Measurements from ENCODE around the gene COBLL1.
"Not testable (repeated sequence)": the region's sequence is repeated elsewhere in the genome, so short reads cannot be mapped to it uniquely, and the experiment has no call there.

The COBLL1 gene, protein sequence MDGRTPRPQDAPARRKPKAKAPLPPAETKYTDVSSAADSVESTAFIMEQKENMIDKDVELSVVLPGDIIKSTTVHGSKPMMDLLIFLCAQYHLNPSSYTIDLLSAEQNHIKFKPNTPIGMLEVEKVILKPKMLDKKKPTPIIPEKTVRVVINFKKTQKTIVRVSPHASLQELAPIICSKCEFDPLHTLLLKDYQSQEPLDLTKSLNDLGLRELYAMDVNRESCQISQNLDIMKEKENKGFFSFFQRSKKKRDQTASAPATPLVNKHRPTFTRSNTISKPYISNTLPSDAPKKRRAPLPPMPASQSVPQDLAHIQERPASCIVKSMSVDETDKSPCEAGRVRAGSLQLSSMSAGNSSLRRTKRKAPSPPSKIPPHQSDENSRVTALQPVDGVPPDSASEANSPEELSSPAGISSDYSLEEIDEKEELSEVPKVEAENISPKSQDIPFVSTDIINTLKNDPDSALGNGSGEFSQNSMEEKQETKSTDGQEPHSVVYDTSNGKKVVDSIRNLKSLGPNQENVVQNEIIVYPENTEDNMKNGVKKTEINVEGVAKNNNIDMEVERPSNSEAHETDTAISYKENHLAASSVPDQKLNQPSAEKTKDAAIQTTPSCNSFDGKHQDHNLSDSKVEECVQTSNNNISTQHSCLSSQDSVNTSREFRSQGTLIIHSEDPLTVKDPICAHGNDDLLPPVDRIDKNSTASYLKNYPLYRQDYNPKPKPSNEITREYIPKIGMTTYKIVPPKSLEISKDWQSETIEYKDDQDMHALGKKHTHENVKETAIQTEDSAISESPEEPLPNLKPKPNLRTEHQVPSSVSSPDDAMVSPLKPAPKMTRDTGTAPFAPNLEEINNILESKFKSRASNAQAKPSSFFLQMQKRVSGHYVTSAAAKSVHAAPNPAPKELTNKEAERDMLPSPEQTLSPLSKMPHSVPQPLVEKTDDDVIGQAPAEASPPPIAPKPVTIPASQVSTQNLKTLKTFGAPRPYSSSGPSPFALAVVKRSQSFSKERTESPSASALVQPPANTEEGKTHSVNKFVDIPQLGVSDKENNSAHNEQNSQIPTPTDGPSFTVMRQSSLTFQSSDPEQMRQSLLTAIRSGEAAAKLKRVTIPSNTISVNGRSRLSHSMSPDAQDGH

DNA sequence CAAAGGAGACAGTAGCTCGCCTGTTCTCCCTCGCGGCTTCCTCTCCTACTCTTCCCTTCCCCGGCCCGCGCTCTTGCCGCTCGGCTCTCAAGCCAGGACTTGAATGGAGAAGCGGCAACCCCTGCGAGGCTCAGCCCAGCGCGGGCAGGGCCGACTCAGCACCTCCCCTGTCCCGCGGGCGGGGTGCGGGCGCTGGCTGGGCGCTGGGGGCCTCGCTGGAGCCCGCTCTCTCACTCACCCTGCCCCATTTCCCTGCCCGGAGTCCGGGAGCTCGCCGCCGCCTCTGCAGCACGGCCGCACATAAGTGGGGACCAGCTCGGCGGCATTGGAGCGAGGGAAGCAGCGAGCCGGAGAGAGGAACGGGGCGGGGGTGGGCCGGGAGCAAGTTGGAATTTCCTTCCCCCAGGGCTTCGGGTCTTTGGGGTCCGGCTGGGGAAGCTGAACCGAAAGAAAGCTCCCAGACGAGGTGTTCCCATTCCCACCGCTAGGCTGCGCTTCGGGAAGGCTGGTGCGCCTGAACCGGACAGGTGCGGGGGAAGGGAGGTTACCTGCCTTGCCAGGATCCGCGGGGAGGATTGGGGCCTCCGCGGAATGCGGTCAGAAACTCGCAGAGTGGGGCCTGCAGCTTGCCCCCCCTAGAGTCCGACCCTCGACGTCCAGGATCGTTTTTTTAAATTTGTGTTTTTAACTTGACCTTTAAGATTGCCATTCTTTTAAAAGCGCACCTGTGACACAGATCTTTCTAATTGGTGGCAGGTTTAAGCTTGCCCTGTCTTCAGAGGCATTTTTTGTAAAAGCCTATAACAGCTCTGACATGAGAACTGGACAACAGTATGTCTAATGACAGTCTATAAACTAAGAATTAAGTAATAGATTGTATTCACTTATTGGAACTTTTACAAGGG lies at the start of gene COBLL1:
Gene COBLL1 (minus strand): TSS at position 105 of the 905 bp plus-strand sequence. CDS start 627 bp downstream, outside the sequence.
- no peak for DNase-seq (ENCODE audit: low read depth)

DNA sequence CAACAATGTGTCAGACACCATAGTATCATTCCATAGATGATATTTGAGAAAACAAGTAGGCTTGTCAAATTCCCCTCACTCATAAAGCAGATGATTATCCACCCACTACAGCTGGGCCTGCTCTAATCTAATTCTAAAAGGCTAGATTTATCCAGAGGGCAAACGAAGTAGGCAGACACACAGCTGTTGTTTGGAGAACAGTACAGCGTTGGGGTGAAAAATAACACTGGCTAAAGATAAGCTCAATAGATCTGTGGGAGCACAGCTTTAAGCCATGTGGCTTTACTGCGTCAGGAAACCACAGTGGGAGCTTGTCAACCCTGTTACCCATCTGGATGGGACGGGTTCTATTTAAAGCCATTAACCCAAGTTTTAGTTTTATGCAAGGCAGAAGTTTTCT lies 48.9 kb upstream of the COBLL1 start:
- DNase-seq (ENCODE audit: low read depth), result no peak

DNA sequence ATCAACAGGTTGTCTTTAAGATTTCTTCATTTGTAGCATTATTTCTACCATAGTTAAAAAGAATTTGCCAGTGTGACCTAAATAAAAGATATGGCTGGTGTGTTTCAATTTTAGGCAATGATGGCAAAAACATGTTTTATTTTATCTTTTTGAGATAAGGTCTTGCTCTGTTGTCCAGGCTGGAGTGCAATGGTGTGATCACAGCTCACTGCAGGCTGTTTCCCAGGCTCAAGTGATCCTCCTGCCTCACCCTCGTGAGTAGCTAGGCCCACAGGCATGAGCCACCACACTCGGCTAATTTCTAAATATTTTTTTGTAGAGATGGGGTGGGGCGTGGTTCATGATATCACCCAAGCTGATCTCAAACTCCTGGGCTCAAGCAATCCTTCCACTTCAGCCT lies 47.0 kb upstream of the COBLL1 start:
- DNase-seq (ENCODE audit: low read depth), result no peak

DNA sequence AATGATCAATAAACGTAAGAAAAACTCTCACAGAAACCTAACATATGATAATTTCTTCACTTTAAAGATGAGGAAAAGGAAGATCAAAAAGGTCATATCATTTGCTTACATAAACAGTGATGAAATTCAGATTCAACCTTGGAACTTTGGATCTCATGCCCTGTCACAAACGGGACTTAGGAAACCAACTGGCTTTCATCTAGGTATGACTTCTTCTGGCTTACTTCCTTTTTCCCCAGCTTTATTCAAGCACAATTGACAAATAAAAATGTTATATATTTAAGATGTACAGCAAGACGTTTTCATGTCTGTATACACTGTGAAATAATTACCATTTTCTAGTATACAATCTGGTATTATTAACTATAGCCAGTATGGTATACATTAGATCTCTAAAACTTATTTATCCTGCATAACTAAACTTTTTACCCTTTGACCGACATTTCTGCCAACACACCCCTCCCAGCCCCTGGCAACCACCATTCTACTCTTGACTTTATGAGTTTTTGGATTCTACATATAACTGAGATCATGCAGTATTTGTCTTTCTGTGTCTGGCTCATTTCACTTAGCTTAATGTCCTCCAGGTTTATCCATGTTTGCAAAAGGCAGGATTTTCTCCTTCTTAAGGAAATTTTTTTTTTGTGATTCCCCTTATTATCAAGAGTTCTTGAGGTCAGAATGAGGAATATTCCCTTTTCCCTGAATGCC lies 46.0 kb upstream of the COBLL1 start:
- no peak for DNase-seq (ENCODE audit: low read depth)

DNA sequence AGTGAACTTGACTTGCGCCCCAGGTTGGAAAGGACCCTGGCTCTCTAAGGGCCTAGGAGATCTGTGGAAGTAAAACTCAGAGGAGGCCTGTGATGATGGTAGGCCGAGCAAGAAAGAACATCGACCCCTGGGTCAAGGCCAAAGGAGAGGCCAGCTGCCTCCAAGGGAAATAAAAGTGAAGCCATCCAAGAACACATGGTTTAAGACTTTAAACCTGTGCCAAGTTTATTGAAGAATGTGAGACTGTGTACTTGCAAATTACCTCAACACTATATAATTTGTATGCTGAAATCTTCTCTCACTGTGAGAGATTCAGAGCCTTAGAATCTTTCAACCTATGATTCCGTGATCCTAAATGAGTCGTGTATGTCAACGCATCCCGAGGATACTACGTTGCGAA lies 40.7 kb upstream of the COBLL1 start:
- DNase-seq (ENCODE audit: low read depth), result no peak

DNA sequence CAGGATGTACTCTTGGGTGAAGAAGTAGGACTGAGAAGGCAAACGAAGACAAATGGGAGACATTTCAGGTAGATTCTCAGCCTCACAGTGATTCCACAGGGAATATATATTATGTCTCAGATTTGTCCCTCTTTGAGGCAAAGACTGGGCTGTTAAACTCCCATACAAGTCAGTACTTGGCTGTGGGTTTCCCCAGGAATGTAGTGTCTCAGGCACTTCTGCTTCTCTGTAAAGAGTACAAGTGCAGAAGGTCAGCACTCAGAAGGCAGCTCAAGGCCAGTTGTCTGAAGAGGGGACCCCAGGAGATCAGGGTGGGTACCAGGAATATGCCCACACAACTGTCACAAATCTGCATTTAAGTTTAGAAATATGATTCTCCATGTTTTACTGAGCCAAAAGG lies 39.9 kb upstream of the COBLL1 start:
- DNase-seq (ENCODE audit: low read depth), result no peak

DNA sequence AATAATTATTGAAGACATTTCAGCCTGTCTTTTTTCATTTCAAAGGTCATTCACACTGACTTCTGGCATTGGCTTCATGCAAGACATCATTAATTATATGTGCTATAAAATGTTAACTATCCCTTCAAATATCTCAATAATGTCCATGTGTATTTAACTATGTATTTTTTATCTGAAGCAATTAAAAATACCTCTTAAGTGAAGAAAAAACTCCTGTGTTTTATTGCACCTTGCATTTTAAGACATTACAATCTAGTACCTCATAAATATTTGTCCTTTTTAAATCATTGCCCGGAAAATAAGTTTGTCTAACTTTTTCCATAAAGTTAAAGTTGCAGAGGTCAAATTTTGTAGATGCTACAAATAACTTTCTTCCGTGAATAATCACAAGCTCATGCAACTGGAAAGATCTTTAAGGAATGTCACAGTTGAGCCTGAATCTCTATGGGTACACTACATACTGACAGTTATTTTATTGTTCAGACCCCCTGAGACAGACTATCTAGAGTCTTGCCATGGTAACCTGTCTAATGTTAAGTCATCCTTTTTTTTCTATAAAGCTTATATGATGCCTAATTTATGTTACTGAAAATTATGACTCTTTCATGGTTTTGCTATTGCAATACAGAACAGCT lies 38.4 kb upstream of the COBLL1 start:
- no peak for DNase-seq (ENCODE audit: low read depth)

DNA sequence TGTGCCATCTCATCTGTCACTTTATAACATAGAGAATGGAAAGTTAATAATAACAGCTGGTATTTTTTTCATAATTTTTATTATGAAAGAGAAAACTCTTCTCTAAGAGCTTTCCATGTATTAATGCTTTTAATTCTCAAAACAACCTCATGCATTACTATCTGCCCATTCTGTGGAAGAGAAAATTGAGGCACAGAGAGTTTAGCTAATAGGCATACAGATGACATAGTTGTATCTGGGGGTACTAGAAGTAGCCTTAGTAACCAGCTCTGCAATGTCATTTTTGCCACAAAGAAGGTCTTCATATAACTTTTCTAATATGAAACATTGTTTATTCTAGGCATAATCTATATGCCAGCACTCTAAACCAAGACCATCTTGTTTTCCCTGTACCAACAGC lies 36.3 kb upstream of the COBLL1 start:
- no peak for DNase-seq (ENCODE audit: low read depth)

DNA sequence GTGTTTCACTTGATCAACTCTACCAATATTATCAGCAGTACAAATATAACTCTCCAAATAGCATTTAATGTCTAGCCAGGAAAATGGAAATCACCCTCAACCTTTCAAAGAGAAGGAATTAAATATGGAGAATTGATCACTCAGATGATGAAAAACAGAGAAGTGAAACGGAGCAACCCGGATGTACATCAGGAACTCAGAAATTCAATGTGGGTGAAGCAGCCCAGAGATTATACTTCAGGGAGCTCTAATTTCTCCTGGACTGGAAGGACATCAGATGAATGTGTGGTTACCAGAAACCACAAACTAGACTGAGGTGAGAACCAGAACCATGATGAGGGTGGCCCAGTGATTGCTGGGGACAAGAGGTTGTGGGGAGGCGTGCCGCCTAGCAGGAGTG lies 35.5 kb upstream of the COBLL1 start:
- DNase-seq (ENCODE audit: low read depth), result no peak

DNA sequence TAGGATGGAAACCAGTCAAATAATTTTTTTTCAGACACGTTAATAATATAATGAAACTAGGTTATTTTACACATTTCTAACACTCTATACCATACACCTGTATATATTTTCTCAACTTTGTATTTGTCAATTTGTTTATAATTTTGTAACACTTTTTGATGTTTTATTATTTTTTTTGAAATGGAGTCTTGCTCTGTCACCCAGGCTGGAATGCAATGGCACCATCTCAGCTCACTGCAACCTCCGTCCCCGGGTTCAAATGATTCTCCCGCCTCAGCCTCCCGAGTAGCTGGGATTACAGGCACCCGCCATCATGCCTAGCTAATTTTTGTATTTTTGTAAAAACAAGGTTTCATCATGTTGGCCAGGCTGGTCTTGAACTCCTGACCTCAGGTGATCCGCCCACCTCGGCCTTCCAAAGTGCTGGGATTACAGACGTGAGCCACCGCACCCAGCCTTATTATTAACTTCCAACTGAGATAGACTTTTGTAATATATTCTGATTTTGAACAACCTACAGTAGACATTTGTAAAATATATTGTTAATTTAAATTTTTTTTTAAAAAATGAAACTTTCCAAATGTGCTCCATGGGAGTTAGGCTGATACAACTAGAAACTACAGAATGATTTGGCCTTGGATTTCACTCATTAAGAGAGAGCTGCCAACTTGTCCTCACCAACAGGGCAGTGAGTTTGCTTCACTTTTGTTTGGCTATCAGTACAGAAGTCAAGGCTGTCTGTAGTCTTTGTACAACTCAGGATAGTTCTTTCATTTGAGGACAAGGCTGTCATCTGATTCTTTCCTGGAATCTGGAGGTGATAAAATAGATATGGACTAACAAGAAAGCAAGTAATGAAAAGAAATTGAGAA lies 33.9 kb upstream of the COBLL1 start:
- no peak for DNase-seq (ENCODE audit: low read depth)

DNA sequence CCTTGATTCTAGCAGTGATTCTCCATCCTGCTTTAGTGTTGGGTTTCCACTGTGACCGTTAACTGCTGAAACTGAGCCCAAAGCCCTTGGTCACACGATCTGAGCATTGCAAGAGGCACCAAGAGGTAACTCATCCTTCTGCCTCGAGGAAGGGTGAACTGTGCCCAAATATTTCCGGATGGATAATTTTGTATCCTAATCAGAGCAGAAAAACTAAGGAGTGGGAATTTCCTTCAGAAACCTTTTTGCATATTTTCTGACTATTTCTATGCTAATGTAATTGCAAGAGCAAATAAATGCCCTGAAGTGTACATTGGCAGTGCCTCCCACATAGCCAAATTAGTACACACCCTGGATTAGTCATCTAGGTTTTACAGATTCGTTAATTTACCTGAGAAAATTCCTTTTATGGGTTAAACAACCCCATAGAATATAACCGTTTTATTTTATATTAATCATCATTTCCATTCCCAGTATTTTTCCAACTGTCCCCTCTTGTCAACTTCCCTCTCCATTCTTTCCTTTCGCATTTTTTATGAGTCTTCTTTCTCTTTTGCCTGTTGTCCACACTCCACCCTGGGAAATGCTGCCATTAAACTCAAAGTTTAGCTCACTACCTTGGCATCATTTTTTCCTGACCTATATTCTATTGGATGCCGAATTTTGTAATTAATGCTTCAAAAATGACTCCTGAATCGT lies 31.7 kb upstream of the COBLL1 start:
- DNase-seq (ENCODE audit: low read depth), result no peak

DNA sequence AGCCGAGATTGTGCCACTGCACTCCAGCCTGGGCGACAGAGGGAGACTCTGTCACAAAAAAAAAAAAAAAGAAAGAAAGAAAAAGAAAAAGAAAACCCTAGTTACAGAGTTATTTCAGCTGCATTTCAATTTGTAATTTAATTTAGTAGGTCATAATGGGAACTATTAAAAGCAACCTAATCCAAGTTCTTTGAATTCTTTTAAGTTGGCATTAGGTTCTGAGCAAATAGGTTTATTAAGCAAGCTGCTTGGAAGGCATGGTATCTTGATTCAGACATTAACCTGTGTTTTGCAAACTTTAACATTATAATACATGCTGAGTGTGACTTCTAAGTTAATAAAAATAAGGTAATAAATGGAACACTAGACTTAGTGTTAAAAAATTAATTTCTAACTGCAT lies 29.8 kb upstream of the COBLL1 start:
- no peak for DNase-seq (ENCODE audit: low read depth)

DNA sequence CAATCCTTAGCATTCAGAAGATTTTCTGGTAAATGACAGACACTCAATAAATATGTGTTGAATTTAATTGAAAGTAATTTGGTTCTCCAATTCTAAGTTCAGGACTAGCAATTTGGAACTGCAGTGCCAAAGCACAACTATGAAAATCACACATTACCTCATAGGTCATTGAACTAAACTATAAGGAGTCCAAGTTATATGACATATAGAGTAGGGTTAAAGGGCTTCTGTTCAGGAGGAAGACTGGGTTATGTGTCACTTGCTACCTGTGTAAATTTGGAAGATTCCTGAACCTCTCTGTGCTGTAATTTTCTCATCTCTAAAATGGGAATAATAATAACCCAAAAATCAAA lies 27.8 kb upstream of the COBLL1 start:
- no peak for DNase-seq (ENCODE audit: low read depth)

DNA sequence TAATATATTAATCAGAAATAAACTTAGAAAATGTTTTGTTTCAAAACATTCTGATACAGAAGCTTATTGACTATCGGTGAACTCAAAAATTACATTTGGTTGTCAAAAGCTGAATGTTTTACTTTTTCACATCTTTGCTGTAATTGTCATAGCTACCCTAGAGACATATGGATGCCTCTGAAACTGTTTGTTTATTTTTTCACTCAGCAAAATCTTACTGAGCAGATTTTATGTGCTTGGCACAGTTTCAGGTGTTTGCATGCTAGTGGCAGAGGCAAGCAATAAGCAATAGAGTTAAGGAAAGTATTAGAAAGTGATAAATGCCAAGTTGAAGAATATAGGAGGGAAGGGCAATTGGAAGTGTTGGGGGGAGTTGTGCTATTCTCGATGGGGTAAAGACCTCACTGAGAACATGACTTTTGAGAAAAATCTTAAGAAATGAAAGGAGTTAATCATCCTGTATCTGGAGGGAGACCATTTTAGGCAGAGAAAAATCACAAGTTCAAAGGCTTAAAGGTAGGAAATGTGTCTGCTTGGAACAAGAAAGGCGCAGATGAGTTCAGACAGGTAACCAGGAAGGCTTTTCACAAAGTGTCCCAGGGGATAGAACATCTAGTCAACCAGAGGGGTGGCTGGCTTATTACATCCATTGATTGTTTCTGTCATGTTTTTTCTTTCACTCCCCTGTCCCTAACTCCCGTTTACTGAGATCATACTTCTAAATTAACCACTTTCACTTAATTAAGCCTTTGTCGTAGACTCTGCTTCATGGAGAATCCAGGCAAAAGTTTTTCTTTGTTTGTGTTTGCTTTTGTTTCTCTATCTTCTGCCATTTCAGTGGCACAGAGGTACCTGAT lies 27.2 kb upstream of the COBLL1 start:
- DNase-seq (ENCODE audit: low read depth), result no peak

DNA sequence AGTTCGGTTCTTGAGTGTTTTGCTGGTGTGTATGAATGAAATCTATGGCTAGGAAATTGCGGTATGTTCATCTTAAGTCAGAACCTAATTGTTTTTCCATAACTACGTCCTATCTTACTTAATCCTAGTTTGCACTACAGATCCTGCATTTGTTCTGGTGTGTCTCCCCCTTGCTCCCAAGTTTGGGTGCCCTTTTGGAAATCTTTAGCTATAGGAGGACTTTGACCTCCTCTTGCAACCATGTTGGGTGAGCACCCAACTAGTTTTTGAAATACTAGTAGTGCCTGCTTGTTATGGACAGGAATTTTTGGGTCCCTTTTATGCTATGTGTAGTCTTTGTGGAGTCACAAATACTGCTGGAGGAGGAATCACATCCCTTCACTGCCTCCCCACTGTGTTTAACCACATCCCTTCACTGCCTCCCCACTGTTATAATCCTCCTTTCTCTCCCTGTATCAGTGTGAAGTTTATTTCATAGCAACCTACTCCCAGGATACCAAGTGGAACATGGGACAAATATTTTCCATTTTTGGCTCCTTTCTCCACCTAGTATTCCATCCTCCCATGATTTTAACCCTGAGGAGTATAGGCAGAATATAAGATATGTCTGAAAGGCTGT lies 26.3 kb upstream of the COBLL1 start:
- no peak for DNase-seq (ENCODE audit: low read depth)

DNA sequence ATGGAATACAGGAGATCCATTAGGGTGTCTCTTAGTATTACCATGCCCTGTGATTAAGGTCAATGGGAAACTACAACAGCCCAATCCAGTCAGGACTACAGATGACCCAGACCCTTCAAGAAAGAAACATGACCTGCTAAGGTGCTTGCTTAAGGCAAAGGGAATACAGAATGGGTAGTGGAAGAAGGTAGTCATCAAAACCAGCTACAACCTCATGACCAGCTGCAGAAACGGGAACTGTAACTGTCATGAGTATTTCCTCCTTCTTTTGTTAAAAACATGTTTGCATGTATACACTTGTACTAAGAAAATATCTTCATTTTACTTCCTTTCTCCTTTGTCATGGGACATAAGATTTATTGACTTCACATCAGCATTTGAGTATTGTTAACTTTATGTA lies 24.8 kb upstream of the COBLL1 start:
- not testable (repeated sequence) for DNase-seq (ENCODE audit: low read depth)

DNA sequence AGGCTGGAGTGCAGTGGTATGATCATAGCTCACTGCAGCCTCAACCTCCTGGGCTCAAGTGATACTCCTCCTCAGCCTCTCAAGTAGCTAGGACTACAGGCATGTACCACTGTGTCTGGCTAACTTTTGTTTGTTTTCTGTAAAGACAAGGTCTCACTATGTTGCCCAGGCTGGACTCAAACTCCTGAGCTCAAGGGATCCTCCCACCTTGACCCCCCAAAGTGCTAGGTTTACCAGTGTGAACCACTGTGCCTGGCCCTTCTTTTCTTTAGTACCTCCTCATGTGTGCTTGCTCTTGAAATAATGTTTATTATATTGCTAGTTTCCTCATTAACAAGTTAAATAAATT lies 19.0 kb upstream of the COBLL1 start:
- no peak for DNase-seq (ENCODE audit: low read depth)

Measured in stimulated activated CD8-positive, alpha-beta memory T cell treated with anti-CD3 and anti-CD28 coated beads, Interleukin-12 subunit alpha, Interleukin-12 subunit beta, amount 100 ng/mL, for 4 hours (primary cell).